Myocyte (in vitro differentiated cells): Measurements from ENCODE around the gene TLE3. TPM values are rescaled to one million over a fixed set of nuclear protein-coding genes. Genes with fewer than 3 reads are reported as not detected.

Source experiments
- DNase-seq: peaks from one replicate; pipeline ENCODE4 v3.0.0-alpha.2; 2012; ENCODE audit warnings: low read depth
- total RNA-seq: library from RNA; depleted of rRNA; stranded (reverse); fragments of >200 nt; gene quantifications from 2 replicates; pipeline ENCODE4 v1.2.3, GENCODE V29; 2014

The TLE3 gene
- total RNA-seq, 1 donor from 2014 or later: 16.7 TPM

DNA sequence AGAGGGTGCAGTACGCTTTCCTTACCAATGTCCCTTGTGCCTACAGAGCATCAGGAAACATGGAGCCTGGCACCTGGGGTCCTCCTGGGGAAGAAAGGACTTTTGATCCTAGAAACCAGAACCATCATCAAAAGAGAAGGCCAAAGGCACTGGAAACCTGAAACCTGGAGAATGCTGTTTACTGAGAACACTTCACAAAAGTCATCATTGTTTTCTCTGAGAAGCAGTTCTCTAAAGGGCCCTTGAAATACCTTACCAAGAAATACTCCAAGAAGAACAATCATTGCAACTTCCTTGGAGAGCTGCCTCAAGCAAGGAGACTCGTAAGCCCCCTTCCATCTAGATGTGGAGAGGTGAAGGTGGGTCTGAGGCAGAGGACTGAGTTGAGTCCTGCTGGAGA, 66.0 kb downstream of the TLE3 start:
- DNase-seq: no peak

DNA sequence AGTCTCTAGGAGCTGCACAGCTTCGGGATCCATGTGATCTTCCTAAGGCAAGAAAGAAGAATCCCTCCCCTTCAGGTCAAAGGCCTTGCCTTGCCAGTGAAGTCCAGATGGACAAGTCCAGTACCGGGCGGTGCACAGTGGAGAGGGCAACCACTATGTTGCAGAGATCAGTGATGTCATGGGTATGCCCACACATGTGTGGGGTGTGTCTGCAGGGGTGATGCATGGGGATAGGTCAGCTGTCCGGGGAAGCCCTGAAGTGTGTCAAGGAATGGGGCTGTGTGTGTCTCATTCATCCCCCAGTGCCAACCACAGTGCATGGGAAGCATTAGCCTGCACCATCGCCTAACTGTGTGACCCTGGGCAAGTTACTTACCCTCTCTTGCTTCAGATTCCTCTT, 66.5 kb downstream of the TLE3 start:
- DNase-seq: peak; percentile 37

- DNase-seq: no peak
Measured at GRCh38 chr15:70030851-70031250, 66.9 kb downstream of the TLE3 start.

DNA sequence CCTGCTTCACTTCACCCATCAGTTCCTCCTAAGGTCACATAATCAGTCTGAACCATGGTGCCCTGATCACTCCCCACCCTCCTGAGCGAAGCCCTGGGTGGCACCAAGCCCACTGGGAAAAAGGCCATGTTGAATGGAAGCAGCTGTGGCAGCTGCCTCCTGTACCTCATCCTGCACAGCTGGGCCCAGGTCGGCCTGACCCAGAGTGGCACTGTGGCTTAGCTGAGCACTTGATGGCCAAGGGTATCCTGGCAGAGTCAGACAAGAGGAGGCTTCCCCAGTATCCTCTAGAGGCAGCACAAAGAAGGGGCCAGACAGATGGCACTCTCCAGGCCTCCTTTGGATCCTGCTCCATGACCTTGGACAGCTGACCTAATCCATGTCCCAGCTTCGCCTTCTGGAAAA, 68.4 kb downstream of the TLE3 start:
- DNase-seq: peak; percentile 76

DNA sequence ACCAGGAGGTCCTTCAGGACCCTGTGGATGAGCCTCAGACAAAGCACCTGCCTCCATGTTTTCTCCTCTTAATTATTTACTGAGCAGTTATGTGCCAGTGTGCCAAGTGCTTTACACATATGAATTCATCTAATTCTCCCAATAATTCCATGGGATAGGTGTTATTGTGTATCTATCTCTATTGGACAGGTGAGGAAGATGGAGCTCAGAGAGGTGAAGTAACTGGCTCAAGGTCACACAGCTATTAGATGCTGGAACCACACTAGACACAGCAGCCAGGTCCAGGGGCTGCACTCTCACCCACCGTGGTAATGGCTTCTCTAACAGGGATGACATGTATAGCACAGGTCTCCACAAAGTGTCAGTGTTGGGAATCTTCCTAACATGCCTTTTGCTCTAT, 70.2 kb downstream of the TLE3 start:
- no peak for DNase-seq

DNA sequence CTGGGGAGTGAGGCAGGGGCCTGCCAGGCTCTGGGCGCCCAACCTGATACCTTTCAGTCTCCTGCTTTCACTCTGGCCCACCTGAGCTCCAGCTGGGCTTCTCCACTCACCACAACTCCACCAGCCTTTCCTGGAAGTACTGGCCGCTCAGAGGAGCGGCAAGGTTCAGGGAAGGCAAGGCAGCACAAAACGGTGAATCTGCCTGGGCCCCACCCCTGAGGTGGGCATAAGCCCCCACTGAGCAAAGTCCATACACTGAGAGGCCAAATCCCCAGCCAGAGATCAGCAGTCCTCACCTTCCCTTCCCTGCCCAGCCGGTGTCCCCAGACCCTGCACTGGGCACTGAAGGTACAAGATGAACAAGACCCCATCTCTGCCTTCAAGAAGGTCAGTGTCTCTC, 70.7 kb downstream of the TLE3 start:
- DNase-seq: no peak

- peak; percentile 85 for DNase-seq
Measured at GRCh38 chr15:70025413-70026296, 72.1 kb downstream of the TLE3 start.

DNA sequence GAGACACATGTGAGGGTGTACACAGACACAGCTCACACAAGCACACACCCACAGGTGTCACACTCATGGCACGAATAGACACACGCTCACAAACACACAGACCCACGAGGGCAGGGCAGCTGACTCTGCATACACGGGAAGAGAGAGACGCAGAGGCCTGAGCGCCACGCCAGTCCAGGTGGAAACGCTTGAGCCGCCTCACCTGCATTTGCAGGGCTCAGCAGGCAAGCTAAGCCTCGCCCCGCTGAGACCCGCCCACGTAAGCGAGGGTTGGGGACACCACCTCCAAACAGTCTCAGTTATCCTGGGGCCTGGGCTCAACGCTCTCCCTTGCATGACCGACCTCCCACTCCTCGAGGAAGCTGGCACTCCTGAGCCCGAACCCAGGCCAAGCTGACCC, 73.2 kb downstream of the TLE3 start:
- DNase-seq: no peak

GRCh38 chr15:70023769-70024491, 73.8 kb downstream of the TLE3 start:
- peak; percentile 67 for DNase-seq

- DNase-seq: peak; percentile 55
Measured at GRCh38 chr15:70023064-70023768, 74.5 kb downstream of the TLE3 start.

DNA sequence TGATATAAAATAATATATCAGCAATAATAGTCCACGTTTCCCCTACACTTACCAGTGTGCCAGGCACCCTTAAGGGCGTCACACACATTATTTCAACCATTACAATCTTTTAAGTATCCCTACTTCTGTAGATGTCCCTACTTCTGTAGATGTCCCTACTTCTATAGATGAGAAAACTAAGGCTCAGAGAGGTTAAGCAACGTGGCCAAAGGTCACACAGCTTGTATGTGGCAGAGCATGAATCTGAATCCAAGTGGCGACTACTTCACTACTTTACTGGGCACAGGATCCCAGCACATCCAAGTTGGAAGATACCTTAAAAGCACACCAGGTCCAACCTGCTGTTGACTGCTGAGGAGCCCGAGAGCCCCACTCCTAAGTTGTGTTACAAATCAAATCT, 77.5 kb downstream of the TLE3 start:
- no peak for DNase-seq

DNA sequence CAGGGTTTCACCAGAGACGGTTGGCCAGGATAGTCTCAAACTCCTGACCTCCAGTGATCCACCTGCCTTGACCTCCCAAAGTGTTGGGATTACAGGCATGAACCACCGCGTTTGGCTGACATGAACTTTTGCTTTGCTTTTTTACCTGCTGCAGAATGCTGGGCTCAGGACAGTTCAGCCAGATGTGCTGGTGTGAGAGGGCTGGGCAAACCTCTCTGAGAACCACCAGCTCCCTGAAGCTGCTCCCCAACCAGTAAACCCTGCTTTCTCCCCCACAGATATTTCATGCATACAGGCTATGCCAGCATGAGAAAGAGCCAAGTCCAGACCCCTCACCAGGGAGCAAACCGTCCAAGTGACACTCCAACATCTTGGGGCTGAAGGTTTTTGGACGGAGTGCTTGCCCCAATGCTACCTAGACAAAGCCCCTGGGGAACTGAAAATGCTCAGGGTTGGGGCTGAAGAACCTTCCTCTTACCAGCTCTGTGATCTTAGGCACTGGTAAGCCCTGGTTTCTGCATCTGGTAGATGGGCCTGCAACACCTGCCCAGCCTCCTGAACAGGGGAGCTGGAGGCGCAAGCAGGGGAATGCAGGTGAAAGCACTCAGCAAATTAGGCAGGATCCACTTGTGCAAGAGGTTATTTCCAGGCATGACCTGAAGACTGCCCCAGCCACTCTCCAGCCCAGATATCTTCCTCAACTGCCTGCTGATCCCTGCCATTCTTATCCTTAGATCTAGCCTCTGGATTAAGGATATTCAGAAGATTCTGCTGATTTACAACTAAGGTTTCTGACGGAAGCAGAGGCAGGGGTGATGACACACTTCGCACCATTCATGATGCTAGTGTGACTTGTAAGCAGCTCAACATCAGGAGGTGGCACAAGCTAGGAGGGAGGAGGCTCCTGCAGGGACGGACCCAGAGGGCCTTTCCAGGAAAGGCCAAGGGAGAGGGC, 78.8 kb downstream of the TLE3 start:
- no peak for DNase-seq

- DNase-seq: no peak
Measured at GRCh38 chr15:70017801-70018200, 79.9 kb downstream of the TLE3 start.

DNA sequence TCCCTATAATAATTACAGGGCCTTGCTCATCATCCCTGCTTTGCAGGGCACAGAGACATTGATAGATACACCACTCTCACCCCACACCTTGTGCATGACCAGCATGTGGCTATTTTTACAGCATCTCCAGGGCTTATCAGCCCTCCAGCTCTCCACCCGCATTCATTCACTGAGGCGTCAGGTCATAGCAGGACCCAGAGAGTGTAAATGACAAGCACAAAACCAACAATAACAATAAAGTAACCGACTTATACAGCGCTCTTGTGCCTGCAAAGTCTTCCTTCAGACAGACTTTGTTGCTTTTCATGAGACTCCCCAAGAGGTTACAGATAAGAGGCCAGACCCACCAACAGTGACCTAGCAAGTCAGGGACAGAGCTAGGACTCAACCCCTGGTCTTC, 80.7 kb downstream of the TLE3 start:
- DNase-seq: no peak

DNA sequence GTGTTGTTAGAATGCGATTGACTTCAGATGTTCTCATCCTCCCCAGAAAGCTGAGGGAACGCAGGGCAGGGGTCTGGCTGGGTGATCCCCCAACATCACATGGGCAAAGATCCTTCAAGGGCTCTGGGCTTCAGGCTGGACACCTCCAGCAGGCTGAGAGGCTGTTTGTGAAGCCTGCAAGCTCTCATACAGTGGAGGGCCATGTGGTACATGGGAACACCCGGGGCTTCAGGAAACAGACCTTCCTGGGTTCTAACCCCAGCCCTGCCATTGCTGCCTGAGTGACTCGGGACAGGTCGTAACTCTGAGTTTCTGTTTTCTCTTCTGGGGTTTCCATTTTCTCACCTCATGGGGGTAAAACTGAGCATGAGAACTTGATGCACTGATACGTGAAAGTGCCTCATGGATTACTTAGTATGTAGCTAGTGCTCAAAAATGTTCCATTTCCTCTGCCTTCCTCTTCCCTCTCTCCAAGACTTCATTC, 81.2 kb downstream of the TLE3 start:
- no peak for DNase-seq

GRCh38 chr15:70014860-70015490, 82.7 kb downstream of the TLE3 start:
- no peak for DNase-seq

GRCh38 chr15:70014331-70014730, 83.4 kb downstream of the TLE3 start:
- DNase-seq: no peak

DNA sequence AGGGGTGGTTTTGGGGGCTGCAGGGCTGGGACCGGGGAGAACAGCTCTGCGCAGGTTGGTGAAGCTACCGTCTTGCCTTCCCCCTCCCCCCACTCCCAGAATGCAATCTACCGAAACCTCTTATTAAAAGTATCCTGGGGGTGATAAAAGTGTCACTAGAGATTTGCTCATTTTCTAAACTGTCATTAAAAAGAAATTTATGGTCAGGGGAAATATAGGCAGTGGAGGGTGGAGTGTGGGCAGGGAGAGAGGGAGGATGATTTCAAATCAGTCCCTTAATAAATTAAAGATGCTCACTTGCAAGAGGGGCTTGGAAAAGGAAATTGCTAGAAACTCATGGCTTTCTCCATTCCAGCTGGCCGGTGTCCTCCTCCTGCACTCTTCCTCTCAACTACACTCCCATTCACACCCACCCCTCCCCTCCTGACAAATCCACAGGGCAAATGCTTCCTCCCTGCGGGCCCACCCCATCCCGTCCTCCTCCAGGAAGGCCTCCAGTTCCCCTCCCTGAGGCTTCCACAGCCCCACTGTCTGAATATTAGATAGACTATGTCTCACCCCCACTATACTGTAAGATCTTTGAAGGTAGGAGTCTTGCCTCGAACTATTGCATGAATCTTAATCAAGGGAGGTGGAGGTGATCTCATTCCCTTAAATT, 83.9 kb downstream of the TLE3 start:
- no peak for DNase-seq

- no peak for DNase-seq
Measured at GRCh38 chr15:70012895-70013294, 84.8 kb downstream of the TLE3 start.
